Measurements from ENCODE around the gene LSM5.

The LSM5 gene

DNA sequence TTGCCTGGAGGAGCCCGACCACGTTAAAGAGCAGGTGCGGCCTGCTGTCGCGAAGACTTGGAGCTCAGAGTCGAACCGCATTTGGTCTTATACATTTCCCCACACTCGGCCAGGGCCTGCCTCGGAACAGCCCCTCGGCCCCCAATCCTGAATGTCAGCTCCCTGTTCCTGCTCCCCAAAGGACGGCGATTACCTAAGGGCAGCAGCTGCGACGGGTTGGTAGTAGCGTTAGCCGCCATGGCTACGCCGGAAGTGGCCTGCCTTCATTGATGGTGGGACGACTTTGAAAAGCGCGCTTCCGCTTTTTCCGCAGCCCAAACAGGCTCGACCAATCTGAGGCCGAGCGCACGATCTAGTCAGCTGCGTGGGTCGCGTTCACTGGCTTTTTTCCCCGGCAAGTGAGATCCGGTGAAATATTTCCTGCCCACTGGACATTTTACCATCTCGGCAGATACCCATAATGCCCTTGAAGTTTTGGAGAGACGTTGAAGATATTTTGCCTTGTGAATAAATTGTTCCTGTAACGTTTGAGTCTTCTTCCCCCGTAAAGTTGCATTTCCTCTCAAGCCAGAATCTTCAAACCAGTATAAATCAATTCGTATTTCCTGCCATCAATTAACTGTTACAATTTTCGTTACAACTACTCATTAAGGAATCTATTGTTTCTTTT is at the start of gene LSM5:
TSS of gene LSM5 (minus strand) at position 254 of the 670 bp plus-strand sequence. CDS start at position 239, 15 bp downstream.
- peak; percentile 86 for DNase-seq (ENCODE audit: low spot score)

DNA sequence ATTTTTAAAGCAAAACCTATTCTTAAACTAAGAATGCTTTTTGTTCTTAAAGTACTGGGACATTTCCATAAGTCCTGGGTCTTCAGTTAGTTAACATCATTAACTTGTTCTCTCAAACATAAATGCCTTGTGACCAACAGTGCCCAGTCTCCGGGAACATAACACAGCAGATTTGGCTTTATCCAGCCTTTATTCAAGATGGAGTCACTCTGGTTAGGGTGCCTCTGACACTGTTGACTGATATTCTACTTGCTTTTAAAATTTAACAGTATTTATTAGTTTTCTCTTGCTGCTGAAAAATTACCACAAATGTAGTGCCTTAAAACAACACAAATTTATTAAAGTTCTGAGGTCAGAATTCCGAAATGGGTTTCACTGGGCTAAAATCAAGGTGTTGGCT is 49.2 kb upstream of the LSM5 start:
- no peak for DNase-seq (ENCODE audit: low spot score)

DNA sequence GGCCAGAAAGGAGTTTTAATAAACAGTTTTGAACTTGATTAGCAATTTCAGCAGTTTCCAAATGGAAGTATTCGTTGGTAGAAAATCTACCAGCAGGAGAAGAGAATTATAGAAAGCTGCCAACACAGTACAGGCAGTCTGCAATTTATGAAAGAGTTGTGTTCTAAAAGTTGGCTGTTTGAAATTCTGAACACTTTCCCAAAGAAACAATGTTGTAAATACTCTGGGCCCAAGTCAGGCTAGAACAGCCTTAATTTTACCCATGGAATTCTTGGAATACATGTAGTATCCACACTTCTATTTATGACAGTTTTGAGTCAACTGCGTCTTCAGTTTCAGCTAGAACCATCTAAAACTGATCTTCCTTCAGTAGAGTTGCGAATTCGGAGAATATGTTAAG is 47.6 kb upstream of the LSM5 start:
- no peak for DNase-seq (ENCODE audit: low spot score)

DNA sequence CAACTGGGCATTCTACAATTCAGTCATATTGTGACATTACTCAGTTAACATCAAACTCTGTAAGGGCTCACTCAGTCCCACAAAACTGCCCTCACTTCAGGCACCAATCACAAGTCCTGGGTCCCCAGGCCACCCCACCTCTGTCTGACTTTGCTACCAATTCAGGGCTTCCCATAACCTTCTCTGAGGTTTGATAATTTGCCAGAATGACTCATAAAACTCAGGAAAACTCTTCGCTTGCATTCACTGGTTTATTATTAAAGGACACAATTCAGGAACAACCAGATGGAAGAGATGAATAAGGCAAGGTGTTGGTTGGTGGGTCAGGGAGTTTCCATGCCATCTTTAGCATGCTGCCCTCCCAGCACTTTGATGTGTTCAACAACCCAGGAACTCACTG is 46.4 kb upstream of the LSM5 start:
- no peak for DNase-seq (ENCODE audit: low spot score)

DNA sequence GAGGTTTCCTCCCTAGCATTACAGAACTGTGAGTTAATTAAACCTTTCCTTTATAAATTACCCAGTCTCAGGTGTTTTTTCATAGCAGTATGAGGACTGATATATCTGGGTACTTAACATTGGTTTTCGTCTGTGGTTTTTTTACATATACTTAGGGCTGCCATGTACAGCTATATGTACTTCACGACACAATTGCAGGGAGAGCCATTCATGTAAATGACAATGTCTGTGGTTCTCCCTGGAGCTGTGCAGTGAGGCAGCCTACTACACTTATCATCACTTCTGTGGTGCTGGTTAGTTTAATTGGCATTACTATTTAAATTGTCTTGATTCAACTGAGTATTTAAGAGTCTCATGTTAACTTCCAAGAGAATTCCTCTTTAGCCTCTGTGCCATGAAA is 45.8 kb upstream of the LSM5 start:
- DNase-seq (ENCODE audit: low spot score), result no peak

DNA sequence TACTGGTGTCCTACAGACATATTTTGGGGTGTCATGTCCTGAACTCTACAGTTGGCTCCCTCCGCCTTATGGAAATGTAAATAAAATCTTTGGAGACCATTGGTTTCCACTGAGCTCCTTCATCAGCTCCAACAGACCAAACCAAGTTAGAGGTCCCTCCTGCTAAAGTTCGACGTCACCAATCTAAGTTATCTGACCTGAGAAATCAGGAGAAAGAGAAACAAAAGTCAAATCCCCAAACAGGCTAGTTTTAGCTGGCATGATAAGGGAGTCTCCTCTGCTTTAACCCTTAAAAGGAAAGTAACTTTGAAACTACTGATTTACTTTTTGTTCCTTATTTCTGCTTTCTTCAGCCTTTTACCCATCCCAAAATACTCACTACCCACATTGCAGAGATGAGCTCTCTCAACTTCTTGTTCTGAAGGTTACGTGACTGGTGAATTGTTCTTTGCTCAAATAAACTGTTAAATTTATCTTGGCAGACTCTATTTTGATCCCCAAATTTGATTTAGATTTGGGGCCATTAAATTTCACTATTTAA is 45.1 kb upstream of the LSM5 start:
- DNase-seq (ENCODE audit: low spot score), result no peak

DNA sequence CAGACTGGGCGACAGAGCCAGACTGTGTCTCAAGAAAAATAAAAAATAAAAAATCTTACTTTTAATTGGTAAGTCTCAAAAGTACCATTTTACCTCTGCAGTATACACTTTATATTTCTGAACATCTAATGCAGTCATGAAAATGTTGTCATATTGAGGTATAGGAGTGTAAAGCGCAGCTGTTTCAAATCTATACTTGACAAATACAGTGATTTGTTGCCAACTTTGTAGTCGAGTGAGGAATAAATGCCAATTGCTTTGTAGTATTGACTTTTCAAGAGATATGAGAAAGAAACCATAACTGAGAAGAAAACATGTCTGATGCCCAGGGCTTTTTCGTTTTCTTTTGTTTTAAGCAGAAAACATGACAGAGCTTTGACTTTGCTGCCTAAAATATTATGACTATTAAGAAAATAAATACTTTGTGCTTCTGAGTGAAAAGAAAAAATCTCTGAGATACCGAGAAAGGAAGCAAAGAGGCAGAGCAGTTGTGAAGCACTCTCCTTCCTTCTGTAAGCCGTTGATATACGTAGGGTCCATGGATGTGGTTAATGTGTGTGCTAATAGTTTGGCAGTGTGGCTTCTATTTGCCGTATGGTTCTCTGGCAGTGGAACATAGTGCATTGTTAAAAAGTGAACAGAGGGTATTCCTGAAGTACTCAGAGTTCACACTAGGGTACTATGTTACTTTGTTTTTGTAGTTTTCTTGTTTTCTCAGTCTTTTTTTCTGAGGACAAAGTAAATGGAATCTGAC is 43.3 kb upstream of the LSM5 start:
- DNase-seq (ENCODE audit: low spot score), result no peak

DNA sequence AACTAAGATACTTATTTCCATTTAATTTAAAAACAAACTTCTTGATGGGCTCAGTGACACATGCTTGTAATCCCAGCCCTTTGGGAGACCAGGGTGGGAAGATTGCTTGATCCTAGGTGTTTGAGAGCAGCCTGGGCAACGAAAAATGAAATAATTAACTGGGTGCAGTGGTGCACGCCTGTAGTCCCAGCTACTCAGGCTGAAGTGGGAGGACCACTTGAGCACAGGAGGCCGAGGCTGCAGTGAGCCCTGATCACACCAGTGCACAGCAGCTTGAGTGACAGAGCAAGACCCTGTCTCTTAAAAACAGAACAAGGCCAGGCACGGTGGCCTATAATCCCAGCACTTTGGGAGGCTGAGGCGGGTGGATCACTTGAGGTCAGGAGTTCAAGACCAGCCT is 42.5 kb upstream of the LSM5 start:
- DNase-seq (ENCODE audit: low spot score), result no peak

DNA sequence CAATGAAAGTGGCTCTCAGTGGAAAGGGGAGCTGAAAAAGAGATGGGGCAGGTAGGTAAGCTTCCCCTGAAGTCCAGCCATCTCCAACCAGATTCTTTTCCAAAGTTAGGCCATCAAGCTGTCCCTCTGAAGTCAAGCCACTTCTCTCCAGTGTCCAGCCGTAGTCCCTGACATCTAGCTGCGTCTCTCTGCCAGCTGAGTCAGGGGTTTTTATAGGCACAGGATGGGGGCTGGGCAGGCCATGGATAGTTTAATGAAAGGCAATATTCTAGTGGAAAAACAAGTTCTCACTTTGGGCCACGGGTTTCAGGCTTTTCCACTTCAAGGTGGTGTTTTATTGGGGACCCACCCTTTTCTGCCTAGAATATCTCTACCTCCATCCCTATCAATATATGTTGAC is 41.9 kb upstream of the LSM5 start:
- no peak for DNase-seq (ENCODE audit: low spot score)

DNA sequence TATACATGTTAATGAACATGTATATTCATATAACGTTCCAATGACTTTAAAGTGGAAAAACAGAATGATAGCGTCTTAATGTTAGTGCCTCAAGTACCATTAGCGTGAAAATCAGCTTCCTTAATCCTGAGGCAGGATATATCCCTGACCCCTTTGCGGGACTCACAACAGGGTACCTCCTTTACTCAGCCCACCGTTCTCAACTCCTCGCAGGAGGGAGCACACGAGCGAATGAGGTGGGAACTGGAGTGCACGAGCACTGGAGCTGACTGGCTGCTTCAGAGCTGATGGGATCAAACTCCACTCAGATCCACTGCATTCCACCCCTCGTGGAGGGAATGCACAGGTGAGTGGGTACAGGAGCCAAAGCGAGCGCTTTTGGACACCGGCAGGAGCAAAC is 41.2 kb upstream of the LSM5 start:
- no peak for DNase-seq (ENCODE audit: low spot score)

DNA sequence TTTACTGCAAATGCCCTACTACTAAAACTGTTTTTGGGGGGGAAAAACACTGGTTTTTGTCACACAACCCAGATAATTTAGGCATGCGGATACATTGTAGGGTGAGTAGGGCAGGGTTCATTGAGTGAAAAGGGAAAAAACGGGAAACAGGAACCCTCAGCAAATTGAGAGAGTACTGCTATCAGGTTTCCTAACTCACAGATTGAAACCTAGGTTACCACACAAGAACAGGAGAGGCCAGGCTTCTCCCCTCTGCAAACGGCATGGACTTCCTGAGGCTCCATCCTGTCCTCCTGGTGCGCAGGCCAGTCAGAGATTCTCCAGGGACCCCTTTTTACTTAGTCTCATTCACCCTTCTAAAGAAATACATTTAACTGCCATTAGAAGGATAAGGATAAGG is 35.7 kb upstream of the LSM5 start:
- DNase-seq (ENCODE audit: low spot score), result no peak

DNA sequence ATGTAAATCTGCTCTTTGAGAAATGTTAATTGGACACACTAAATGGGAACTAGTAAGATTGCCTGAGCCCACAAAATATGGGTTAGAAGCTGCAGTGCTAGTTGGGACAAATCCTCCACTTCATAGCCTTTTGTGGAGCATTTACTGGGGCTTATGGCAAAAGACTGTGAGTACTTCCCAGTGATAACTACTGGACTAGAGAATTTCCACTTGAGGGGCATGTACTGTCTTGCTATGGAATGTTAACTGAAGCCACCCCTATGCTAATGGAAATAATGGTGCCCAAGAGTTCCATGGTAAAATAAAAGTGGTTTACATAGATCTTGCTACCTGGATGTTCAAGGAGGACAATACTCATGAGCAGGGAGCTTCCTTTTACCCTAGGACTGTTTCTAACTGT is 34.5 kb upstream of the LSM5 start:
- no peak for DNase-seq (ENCODE audit: low spot score)

DNA sequence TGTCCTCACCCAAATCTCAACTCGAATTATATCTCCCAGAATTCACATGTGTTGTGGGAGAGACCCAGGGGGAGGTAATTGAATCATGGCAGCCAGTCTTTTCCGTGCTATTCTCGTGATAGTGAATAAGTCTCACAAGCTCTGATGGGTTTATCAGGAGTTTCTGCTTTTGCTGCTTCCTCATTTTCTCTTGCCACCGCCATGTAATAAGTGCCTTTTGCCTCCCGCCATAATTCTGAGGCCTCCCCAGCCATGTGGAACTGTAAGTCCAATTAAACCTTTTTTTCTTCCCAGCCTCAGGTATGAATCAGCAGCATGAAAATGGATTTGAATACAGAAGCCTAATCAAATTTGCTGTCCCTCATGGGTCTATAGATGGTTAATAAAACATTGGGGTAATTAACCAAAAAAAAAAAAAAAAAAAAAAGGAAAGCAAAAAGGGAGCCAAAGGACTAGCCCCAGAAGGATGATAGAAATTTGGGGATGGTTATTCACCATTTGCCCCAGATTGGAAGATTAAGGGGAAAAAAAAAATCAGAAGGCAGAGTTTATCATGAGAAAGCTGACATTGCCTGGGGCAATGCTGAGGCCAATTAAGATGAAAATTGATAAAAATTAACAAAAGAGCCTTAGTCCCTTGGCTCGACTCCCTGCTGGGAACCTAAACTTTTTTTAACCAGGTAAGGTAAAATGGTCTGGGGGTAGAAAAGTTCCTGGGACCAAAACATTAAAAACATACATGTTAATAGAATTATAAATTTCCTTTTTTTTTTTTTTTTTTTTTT is 32.8 kb upstream of the LSM5 start:
- DNase-seq (ENCODE audit: low spot score), result no peak

DNA sequence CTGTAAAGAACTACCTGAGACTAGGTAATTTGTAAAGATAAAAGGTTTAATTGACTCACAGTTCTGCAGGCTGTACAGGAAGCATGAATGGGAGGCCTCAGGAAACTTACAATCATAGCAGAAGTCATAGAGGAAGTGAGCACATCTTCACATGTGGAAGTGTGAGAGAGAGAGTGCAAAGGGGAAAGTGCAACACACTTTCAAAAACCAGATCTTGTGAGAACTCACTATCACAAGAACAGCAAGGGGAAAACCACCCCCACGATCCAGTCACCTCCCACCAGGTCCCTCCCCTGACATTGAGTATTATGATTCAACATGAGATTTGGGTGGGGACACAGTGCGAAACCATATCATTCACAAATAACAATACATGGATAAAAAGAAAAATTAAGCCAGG is 29.6 kb upstream of the LSM5 start:
- no peak for DNase-seq (ENCODE audit: low spot score)

DNA sequence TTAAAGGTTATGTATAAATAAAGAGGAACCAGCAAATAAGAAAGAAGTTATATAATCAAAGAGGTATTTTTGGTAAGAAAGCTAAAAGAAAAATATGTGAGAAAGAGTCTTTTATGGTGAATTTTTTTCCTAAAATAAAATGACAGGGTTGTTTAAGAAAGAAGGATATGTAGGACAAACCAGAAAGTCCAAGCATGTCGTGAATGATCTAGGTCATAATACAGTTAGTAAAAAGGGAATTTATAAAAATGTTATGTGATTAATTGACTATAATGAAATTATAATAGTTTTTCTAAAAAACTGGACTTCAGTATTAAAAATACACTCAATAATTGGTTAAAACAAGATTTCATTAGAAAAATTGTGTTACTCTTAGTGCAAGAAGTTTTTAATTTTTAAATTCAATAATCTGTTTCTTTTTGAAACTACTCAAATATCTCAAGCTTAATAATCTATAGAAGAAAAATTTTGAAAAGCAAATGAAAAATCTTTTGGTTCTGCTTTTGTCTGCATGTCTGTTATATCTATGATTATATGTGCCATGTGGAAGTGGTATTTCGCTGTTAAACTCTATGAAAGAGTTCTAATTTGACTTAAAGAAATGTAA is 28.5 kb upstream of the LSM5 start:
- DNase-seq (ENCODE audit: low spot score), result no peak

DNA sequence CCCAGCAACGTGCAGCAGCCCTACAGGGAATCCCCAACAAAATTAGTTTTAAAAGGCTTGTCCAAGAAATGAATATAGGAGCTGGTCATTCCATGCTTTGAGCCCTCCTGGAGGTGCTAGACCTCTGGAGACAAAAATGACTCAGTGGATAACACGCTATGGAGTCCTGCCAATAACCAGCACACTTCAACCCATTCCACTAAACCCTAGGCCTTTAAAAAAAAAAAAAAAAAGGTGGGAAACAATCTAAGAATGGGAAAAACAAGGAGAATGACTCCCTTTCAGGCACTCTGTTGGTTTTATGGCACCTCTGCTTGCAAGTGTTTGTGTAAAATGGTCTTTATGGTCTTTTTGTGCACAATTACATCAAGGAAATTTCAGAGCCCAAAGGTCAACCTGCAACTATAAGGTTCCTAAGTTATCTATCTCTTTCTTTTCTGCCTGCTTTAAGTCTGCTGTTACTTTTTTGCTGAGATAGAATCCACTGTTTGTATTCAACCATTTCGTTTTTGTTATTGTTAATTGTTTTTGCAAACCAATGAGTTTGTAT is 26.4 kb upstream of the LSM5 start:
- DNase-seq (ENCODE audit: low spot score), result no peak

DNA sequence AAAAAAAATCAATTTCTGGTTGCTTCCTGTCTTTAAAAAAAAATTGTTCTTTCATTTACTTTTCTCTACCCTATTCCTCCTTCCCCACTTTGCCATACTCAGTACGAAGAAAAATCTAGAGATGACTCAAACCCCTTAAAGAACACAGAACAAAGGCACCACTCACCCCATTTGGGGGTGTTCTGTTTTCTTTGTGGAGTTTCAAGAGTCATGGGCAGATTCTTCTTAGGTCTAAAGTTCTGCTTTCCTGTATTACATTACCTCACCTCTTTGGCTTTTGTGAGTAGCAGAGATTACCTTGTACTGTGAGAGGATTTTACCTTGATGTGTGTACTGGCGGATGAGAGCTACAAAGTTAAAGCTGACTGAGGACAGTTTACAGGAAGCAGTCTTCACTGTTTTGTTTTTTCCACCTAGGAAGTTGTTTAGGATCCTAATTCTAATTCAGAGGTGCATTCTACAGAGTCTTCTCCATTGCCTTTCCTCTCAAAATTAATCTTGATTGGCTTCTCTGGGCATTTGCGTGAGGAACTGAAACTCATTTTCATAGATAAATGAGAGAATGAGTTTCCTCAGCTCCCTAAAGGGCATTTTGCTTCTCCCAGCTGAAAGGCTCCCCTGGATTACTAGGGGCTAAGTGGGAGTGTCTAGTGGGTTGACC is 25.8 kb upstream of the LSM5 start:
- peak; percentile 17 for DNase-seq (ENCODE audit: low spot score)

DNA sequence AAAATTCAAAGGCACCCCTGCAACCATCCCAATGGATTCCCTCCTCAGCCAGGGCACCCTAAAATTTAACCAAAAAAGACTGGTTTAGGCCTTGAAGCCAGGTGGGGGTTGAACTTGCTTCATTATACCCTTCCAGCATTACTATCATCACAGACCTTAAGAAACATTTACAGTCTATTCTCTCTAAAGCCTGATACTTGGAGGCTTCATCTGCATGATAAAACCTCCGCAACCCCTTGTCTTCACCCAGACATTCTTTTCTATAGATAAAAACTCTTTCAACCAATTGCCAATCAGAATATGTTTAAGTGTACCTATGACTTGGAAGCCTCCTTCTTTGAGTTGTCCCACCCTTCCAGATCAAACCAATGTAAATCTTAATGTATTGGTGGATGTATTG is 23.0 kb upstream of the LSM5 start:
- DNase-seq (ENCODE audit: low spot score), result no peak

DNA sequence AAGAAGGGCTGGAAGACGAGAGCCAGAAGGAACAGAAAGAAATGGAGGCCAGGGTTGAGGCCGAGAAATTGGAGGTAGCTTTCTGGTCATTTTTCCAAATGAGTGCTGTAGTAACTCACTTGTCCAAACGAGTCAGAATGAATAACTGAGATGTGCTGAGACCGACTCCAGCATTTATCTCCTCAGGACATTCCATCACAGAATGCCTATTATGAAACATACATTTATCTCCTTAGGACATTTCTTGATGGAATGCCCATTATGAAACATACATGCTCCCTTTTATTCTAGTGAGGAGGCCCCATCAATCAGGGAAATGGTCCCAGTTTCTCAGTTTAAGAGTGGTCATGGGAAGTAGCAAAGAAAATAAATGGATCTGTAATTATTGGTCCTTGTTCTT is 21.6 kb upstream of the LSM5 start:
- no peak for DNase-seq (ENCODE audit: low spot score)

DNA sequence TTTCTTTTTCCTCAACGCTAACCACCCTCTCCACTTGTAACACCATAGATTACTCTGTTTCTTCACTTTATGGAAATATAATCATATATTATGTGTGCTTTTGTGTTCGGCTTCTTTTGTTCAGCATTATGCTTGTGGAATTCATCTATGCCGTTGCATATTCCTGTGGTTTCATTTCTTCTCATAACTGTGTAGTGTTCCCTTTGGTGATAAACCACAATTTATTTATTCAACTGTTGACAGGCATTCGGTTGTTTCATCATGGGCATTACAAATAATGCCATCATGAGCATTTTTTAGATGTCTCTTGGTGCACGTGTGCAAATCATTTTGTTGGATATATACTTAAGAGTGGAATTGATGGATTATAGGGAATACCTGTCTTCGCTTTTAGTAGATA is 17.2 kb upstream of the LSM5 start:
- DNase-seq (ENCODE audit: low spot score), result no peak

DNA sequence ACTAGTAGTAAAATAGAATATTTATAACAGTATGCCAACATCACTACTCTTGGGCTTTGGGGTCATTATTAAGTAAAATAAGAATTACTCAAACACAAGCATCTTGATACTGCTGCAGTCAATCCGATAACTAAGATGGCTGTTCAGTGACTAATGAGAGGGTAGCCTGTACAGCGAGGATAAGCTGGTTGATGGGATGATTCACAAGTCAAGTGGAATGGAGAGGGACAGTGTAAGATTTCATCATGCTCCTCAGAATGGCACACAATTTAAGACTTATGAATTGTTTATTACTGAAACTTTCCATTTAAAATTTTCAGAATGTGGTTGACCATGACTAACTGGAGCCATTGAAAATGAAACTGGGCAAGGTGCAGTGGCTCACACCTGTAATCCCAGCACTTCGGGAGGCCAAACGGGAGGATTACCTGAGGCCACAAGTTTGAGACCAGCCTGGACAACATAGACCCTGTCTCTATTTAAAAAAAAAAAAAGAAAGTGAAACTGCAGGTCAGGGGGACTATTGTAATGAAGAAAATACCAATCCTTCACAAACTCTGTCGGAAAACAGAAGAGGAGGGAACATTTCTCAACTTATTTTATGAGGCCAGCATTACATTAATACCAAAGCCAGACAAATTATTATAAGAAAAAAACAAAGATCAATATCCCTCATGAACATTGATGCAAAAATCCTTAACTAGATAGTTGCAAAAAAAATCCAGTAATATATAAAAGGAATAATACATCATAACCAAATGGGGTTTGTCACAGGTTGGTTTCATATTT is 16.3 kb upstream of the LSM5 start:
- DNase-seq (ENCODE audit: low spot score), result no peak

Data from CD4-positive, alpha-beta T cell treated with Interleukin-6 at 100 ng/mL for 8 hours (primary cell).